Hematopoietic multipotent progenitor cell treated with erythropoietin and hydrocortisone succinate and interleukin-3 and kit ligand, for 4 days (in vitro differentiated cells): Measurements from ENCODE around the gene RALY.

ENCODE experiments used
- DNase-seq: peaks from one replicate; pipeline ENCODE4 v3.0.0-alpha.2; 2015

RALY gene

DNA sequence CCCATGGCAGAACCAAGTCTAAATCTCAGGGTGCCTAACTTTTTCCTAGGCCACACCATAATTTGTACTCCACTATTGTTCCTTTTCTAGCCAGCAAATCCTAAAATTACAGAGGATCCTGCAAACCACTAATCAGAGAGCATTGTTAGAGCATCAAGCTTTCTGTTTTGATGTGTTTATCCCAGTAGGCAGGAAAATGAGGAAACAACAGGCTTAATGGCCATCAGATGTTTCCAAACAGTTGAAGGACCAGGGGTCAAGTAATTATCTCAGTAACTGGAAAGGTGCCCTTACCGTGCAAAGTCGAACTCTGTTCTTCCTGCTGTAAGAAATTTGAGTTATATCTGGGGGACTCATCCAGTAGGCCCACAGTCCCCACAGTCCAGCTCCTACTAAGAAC lies 58.7 kb downstream of the RALY start:
- DNase-seq: no peak

DNA sequence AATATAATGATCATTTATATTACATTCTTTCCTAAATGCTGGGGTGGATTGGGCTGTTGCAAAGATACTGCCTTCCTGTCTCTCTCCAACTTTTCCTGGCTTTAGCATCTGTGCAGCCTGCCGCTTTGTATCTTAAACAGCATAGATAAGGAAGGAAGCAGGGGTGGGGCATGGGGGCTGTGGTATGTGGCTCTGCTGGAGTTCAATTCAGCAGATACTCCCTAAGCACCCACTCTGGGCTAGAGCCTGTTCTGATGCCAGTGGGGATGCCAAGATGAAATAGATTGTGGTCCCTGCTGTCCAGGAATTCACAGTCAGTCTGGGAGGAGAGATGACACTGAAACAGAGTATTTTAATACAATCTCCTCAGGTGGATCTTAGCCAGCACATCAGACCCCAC lies 61.6 kb downstream of the RALY start:
- DNase-seq: peak; percentile 70

- DNase-seq: peak; percentile 42
Observed at GRCh38 chr20:34058831-34059230, 65.1 kb downstream of the RALY start.

GRCh38 chr20:34060970-34061369 lies 67.3 kb downstream of the RALY start:
- no peak for DNase-seq

DNA sequence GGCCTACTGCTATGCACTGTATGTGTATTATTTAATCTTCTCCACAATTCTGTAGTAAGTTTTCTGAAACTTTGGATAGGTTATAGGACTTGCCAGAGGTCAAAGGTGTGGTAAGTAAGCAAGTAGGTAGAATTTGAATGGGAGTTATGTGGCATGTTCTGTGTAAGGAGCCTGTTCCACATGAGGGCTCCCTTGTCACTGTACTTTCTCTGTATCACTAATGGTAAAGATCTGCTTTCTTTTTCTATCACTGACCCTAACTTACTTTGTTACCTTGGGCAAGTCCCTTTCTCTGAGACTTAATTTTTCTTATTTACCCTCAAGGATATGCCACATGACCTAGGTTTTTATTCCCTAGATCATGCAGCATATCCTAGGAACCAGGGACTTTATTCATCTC lies 68.0 kb downstream of the RALY start:
- no peak for DNase-seq

- peak; percentile 30 for DNase-seq
Observed at GRCh38 chr20:34062570-34063482, 69.1 kb downstream of the RALY start.

DNA sequence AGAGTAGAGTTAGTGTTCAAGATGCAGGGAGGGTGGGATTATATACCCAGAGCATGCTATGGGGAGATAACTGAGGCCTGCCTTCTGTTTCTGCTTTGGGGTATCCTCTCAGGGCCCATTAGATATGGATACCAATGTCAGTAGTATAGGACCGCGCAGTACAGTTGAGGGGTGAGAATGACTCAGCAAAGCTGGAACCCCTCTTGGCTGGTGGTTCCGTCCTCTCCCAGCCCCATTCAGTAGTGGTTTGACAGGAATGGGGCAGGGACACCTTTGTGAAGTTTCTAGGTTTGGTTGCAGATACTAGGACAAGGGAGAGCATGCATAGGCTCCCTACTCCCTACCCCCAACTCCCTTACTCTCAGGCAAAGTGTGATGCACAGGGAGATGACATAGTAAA lies 70.6 kb downstream of the RALY start:
- DNase-seq: no peak

DNA sequence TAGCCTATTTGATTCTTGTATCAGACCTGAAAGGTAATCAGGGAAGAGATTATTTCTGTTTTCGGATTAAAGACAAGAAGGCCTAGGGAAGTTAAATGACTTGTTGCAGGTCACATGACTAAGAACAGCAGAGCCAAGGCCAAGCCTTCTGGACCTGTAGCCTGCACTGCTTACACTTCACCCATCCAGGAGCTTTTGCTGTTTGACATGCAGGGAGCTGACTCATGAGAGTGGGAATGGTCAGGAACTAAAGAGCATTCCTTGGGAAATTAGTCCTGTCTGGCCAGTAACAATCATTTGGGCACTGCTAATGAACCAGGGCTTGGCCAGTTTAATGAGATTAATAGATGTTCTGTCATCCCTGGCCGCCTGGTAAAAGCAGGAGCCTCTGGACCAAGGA lies 71.5 kb downstream of the RALY start:
- DNase-seq: no peak

- DNase-seq: no peak
Observed at GRCh38 chr20:34066476-34067090, 72.9 kb downstream of the RALY start.

DNA sequence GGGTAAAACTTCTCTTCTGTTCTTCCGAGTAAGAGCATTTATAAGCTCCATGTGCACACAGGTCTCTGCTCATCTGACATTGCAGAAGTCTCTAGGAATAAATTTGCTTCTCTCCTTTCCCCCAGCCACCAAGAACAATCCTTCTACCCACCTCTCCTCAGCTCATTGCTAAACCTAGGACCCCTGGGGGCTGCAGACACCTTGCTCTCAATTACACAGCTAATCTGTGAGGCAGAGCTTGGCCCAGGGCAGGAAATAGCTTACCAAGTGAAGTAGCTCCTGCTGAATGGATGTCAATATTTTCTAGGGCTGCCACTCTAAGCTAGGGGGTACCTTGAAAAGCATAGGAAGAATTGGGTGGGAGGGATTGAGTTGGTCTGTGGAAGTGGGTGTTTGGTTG lies 74.3 kb downstream of the RALY start:
- no peak for DNase-seq

- DNase-seq: peak; percentile 83
Observed at GRCh38 chr20:34069341-34070078, 75.8 kb downstream of the RALY start.

DNA sequence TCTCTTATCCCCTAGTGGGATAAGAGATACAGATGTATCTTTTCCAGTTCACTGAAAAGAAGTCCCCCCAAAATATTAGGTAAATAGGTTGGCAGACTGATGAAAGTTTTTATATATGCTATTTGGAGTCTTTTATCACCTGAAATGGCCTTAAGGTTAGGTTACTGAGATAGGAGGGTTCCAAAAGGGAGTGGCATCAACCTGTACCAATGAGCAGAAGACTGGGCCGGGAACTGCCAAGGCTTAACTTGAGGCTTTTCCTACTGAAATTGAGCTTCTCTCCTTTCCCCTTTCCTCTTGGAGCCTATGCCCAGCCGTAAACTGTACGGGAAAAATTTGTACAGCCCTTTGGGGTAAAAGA lies 76.3 kb downstream of the RALY start:
- no peak for DNase-seq

- no peak for DNase-seq
Observed at GRCh38 chr20:34070859-34071258, 77.1 kb downstream of the RALY start.

DNA sequence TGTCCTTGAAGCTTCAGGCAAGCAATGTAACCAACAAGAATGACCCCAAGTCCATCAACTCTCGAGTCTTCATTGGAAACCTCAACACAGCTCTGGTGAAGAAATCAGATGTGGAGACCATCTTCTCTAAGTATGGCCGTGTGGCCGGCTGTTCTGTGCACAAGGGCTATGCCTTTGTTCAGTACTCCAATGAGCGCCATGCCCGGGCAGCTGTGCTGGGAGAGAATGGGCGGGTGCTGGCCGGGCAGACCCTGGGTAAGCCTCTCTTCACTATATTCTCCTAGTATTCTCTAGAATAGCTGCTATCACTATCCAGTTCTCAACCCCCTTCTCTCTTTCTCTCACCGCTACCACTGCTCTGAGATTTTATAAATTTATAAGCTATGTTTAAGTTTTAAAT lies 78.4 kb downstream of the RALY start:
- DNase-seq: no peak

DNA sequence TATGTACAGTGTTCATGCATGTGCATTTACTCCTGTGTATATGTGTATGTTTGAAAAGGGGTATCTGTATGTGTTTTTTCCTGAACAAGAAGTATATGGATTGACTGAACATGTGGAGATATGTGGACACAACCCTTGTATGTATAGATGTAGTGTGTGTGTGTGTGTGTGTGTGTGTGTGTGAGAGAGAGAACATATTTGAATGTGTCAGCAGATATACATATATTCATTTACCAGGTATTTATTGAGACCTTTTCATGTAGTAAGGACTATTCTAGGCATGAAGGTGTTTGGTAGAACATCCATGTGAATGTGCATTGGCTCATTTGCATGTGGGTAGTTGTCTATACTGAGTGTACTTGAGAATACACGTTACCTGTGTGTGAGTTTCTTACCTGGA lies 79.1 kb downstream of the RALY start:
- no peak for DNase-seq

- no peak for DNase-seq
Observed at GRCh38 chr20:34074101-34074760, 80.5 kb downstream of the RALY start.

GRCh38 chr20:34075647-34076046 lies 81.9 kb downstream of the RALY start:
- no peak for DNase-seq

DNA sequence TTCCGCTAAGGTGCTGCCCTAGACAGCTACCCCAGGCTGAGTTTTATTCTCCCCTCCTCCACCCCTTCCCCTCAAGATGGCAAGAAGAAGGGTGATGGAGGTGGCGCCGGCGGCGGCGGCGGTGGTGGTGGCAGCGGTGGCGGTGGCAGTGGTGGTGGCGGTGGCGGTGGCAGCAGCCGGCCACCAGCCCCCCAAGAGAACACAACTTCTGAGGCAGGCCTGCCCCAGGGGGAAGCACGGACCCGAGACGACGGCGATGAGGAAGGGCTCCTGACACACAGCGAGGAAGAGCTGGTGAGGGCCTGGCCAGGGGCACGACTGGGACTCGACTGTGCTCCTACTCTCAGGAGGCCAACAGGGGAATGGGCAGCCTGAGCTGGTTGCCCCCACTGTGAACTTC lies 83.2 kb downstream of the RALY start:
- no peak for DNase-seq

DNA sequence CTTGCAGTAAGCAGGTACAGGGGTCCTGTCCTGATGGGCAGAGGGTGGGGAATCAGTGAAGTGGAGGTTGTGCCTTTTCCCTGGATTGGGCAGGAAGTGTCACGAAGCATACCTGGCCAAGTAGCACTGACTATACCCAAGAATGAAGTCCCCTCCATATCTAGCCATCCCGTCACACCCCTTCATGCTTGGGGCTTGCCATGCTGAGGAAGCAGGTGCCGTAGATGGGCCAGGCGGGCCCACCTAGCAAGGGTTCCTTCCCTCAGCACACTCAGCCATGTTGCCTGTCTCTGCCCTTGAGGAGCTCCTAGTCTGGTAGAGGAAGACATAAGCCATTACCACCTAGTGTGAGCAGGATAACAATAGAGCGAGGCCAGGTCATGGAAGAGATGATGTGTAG lies 84.8 kb downstream of the RALY start:
- DNase-seq: no peak

DNA sequence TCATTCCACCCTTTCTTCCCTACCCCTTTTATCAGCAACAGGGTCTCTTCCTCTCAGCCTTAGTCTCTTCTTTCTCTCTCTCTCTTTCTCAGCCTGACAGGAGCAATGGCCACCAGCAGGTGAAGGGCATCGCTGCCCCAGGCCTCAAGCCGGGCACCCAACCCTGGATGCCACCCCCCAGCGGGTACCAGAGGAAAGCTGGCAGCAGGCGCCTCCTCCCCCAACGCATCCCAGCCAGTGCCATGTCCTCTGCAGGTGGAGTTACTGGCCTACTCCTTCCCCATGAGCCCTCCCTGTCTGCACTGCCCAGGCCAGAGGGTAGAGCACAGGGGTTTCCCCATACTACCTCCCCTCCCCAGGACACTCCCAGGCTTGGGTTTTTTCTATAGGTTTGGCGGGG lies 86.1 kb downstream of the RALY start:
- DNase-seq: no peak

- no peak for DNase-seq
Observed at GRCh38 chr20:34082232-34082887, 88.6 kb downstream of the RALY start.

DNA sequence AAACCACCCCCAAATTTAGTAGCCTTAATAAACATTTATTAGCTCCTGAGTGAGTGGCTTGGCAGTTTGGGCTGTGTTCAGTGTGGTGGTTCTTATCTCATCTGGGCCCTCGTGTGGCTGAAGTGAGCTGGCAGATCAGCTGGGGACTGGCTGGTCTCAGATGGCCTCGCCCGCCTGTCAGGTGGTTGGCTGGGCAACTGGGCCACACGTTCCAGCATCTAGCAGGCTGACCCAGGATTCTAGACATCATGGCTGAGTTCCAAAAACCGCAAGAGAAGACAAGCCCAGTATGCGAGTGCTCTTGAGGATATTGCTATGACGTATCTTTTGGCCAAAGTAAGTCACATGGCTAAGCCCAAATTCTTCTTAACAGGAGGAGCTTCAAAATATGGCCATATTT lies 89.4 kb downstream of the RALY start:
- DNase-seq: peak; percentile 96

DNA sequence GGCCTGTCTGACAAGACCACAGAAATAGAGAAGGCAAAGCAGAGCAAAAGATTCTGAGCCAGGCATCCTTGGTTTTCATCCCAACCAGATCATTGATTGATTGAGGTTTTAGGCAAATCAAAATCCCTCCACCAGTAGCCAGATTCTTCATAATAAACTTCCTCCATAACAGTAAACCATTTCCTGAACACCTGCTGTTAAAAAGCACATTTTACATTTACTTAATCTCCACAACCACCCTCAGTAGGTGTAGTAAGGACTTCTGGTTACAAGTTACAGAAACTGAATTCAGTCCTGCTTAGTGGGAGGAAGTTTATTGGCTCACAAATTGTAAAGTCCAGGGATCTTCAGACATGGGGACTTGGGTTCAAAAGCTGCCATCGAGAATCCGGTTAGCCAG lies 90.1 kb downstream of the RALY start:
- DNase-seq: no peak
